Activated naive CD4-positive, alpha-beta T cell treated with Interleukin-2 at 50 U/mL for 16 hours (primary cell): Measurements from ENCODE around the gene AMOTL1.
"Not testable (repeated sequence)": the region's sequence is repeated elsewhere in the genome, so short reads cannot be mapped to it uniquely, and the experiment has no call there.

Source experiments
- DNase-seq: peaks from one replicate; pipeline ENCODE4 v3.0.0-alpha.2; 2020

The AMOTL1 gene

GRCh38 chr11:94888204-94888603 lies 120.0 kb downstream of the AMOTL1 start:
- no peak for DNase-seq

- no peak for DNase-seq
These were observed 127.3 kb downstream of the AMOTL1 start for GRCh38 chr11:94895451-94895850.

- DNase-seq = no peak
These were observed 127.8 kb downstream of the AMOTL1 start for GRCh38 chr11:94895971-94896370.

GRCh38 chr11:94897330-94897768 lies 129.2 kb downstream of the AMOTL1 start:
- peak; percentile 27 for DNase-seq

GRCh38 chr11:94907226-94907625 lies 139.1 kb downstream of the AMOTL1 start:
- DNase-seq = no peak

GRCh38 chr11:94909371-94909820 lies 141.2 kb downstream of the AMOTL1 start:
- DNase-seq = no peak

GRCh38 chr11:94910270-94910669 lies 142.1 kb downstream of the AMOTL1 start:
- no peak for DNase-seq

- DNase-seq = no peak
These were observed 142.6 kb downstream of the AMOTL1 start for GRCh38 chr11:94910779-94911178.

GRCh38 chr11:94912806-94913205 lies 144.7 kb downstream of the AMOTL1 start:
- DNase-seq = no peak

- not testable (repeated sequence) for DNase-seq
These were observed 145.7 kb downstream of the AMOTL1 start for GRCh38 chr11:94913718-94914394.

- DNase-seq = no peak
These were observed 152.2 kb downstream of the AMOTL1 start for GRCh38 chr11:94920311-94920710.

- DNase-seq = no peak
These were observed 154.3 kb downstream of the AMOTL1 start for GRCh38 chr11:94922321-94923003.

GRCh38 chr11:94923004-94923334 lies 154.8 kb downstream of the AMOTL1 start:
- no peak for DNase-seq

- no peak for DNase-seq
These were observed 156.0 kb downstream of the AMOTL1 start for GRCh38 chr11:94924171-94924572.

- no peak for DNase-seq
These were observed 156.5 kb downstream of the AMOTL1 start for GRCh38 chr11:94924612-94925011.

GRCh38 chr11:94925422-94926270 lies 157.5 kb downstream of the AMOTL1 start:
- no peak for DNase-seq

- no peak for DNase-seq
These were observed 158.1 kb downstream of the AMOTL1 start for GRCh38 chr11:94926271-94926625.
